ENCODE measurements around the gene VWA5B1. TPM values are rescaled to one million over a fixed set of nuclear protein-coding genes. Genes with fewer than 3 reads are reported as not detected.

VWA5B1 gene
- total RNA-seq, 1 donor from 2014 or later: 0.44 TPM

- no peaks in the 10 kb centered on the region for H3K9me3 Mint-ChIP-seq
- H3K27ac Mint-ChIP-seq (ENCODE audit: unreplicated experiment): no peak overlapping the region
- TF ChIP-seq, protein P1, sequence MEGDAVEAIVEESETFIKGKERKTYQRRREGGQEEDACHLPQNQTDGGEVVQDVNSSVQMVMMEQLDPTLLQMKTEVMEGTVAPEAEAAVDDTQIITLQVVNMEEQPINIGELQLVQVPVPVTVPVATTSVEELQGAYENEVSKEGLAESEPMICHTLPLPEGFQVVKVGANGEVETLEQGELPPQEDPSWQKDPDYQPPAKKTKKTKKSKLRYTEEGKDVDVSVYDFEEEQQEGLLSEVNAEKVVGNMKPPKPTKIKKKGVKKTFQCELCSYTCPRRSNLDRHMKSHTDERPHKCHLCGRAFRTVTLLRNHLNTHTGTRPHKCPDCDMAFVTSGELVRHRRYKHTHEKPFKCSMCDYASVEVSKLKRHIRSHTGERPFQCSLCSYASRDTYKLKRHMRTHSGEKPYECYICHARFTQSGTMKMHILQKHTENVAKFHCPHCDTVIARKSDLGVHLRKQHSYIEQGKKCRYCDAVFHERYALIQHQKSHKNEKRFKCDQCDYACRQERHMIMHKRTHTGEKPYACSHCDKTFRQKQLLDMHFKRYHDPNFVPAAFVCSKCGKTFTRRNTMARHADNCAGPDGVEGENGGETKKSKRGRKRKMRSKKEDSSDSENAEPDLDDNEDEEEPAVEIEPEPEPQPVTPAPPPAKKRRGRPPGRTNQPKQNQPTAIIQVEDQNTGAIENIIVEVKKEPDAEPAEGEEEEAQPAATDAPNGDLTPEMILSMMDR (conservative IDR thresholded peaks at IDR 0.05): no peak
- H3K27me3 Mint-ChIP-seq (ENCODE audit: low read depth): peaks cover 73% of the 10 kb centered on the region
- H3K4me1 Mint-ChIP-seq: no peaks in the 10 kb centered on the region
- H3K36me3 Mint-ChIP-seq (ENCODE audit: low read depth): no peaks in the 10 kb centered on the region
- no peak for DNase-seq (ENCODE audit: low read depth, low spot score)
- H3K4me3 Mint-ChIP-seq: no peak overlapping the region
Measured at GRCh38 chr1:20404466-20404865, 113.8 kb downstream of the VWA5B1 start.

Other genes starting within 250 kb of the VWA5B1 start
- not detected in 2 replicates for gene PLA2G5, start 220.7 kb upstream of the VWA5B1 start, total RNA-seq
- gene PLA2G2D, start 171.3 kb upstream of the VWA5B1 start, total RNA-seq: not detected in 2 replicates
- not detected in 2 replicates for gene PLA2G2F, start 151.6 kb upstream of the VWA5B1 start, total RNA-seq
- 1.3 and 1.4 TPM in 2 replicates for gene UBXN10, start 104.8 kb upstream of the VWA5B1 start, total RNA-seq
- gene PLA2G2C, start 104.4 kb upstream of the VWA5B1 start, total RNA-seq: not detected in 2 replicates
- gene CAMK2N1, start 195.3 kb downstream of the VWA5B1 start, total RNA-seq: 31.4 and 34.7 TPM in 2 replicates
- gene MUL1, start 217.3 kb downstream of the VWA5B1 start, total RNA-seq: 26.5 and 27.6 TPM in 2 replicates

All from neural crest cell (in vitro differentiated cells).